ENCODE data around the gene HPRT1. TPM values are rescaled to one million over a fixed set of nuclear protein-coding genes. Genes with fewer than 3 reads are reported as not detected.
A peak's percentile ranks its signal among the peaks of the same experiment; 100 is the strongest.

Gene HPRT1
- total RNA-seq, 1 experiment from 2014 or later = 44.1 TPM

DNA sequence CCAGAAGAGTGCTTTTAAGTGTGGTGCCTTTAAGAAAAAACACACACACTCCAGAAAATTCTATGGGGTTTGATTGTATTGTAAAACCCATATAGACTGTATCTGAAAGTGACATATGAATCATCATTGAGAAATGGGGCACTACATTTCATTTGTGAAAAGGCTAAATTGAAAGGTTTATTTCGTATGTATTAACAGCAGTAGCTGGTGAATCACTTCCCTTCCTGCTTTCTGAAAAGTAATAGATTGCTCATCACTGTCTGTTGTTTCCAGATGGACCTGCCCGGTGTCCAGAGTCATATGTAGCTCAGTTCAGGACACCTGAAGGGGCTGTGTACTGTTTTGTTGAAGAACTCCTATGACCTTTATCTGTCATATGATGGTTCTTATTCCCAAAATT, 28.1 kb upstream of the HPRT1 start:
- Histone ChIP-seq H3K4me3 (ENCODE audit: low read length) (no peak overlapping the region), H3K27ac (ENCODE audit: low read length) (peak overlapping the region; percentile 41), H3F3A (ENCODE audit: low read length, unreplicated experiment) (no peaks in the 10 kb centered on the region), H3K79me2 (ENCODE audit: low read length) (no peaks in the 10 kb centered on the region), H3K9ac (ENCODE audit: low read length) (no peak overlapping the region), H2AFZ (ENCODE audit: low read length) (no peak overlapping the region), H3K4me1 (ENCODE audit: insufficient read depth, low read length) (peaks cover 19% of the 10 kb centered on the region), H3K36me3 (ENCODE audit: low read depth, low read length) (no peaks in the 10 kb centered on the region; the same call in 1 of the 2 replicates), H3K4me2 (ENCODE audit: low read length) (0 out of 2 replicates have a peak overlapping the region, but pooled peaks have one; percentile 14), H3K27me3 (ENCODE audit: low read length) (no peaks in the 10 kb centered on the region), H3K9me2 (replicated peaks; ENCODE audit: low read length) (no peaks in the 10 kb centered on the region), H4K20me1 (ENCODE audit: low read length) (no peaks in the 10 kb centered on the region), H3K9me3 (ENCODE audit: low read length) (no peaks in the 10 kb centered on the region)
- peak; percentile 99 for ATAC-seq
- intact Hi-C loops (cut with micrococcal nuclease) = no loop called here
- peak; percentile 84 for DNase-seq
- BruUV-seq (replicated peaks) = no TSS peak
- CTCF ChIA-PET = no interaction called here
- TF ChIP-seq EZH2phosphoT487 (IDR thresholded peaks at IDR 0.05; ENCODE audit: borderline replicate concordance, low read length) = no peak
- TF ChIP-seq EZH2 (IDR thresholded peaks at IDR 0.05; ENCODE audit: low read length, unreplicated experiment) = no peak
- TF ChIP-seq, protein P1, sequence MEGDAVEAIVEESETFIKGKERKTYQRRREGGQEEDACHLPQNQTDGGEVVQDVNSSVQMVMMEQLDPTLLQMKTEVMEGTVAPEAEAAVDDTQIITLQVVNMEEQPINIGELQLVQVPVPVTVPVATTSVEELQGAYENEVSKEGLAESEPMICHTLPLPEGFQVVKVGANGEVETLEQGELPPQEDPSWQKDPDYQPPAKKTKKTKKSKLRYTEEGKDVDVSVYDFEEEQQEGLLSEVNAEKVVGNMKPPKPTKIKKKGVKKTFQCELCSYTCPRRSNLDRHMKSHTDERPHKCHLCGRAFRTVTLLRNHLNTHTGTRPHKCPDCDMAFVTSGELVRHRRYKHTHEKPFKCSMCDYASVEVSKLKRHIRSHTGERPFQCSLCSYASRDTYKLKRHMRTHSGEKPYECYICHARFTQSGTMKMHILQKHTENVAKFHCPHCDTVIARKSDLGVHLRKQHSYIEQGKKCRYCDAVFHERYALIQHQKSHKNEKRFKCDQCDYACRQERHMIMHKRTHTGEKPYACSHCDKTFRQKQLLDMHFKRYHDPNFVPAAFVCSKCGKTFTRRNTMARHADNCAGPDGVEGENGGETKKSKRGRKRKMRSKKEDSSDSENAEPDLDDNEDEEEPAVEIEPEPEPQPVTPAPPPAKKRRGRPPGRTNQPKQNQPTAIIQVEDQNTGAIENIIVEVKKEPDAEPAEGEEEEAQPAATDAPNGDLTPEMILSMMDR (conservative IDR thresholded peaks at IDR 0.05; ENCODE audit: low read depth, low read length) = no peak
- POLR2A ChIA-PET (ENCODE audit: unreplicated experiment) = interaction anchor here (0.6 kb wide), 1 partner anchor 516 kb away, joined by 3 read pairs; no protein-coding TSS in a partner anchor

DNA sequence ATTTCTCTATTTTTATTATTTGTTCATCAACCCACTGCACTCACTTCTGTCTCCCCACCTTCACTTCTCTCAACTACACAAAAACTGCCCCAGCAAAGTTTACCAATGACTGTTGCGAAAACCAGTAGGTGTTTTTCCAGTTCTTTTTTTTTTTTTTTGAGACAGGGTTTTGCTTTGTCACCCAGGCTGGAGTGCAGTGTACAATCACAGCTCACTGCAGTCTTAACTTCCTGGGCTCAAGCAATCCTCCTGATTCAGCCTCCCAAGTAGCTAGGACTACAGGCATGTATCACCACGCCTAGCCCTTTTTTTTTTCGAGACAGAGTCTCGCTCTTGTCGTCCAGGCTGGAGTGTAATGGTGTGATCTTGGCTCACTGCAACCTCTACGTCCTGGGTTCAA, 24.1 kb upstream of the HPRT1 start:
- intact Hi-C loops (cut with micrococcal nuclease) = no loop called here
- H4K20me1 ChIP-seq (ENCODE audit: low read length) = no peaks in the 10 kb centered on the region
- no peak for ATAC-seq
- no peaks in the 10 kb centered on the region for H3K9me2 ChIP-seq (replicated peaks; ENCODE audit: low read length)
- CTCF ChIA-PET = no interaction called here
- H2AFZ ChIP-seq (ENCODE audit: low read length) = no peak overlapping the region
- no peaks in the 10 kb centered on the region for H3F3A ChIP-seq (ENCODE audit: low read length, unreplicated experiment)
- DNase-seq = peak; percentile 2
- no TSS peak for BruUV-seq (replicated peaks)
- H3K4me2 ChIP-seq (ENCODE audit: low read length) = no peak overlapping the region
- H3K9ac ChIP-seq (ENCODE audit: low read length) = no peak overlapping the region
- TF ChIP-seq, protein P1 (conservative IDR thresholded peaks at IDR 0.05; ENCODE audit: low read depth, low read length) = no peak
- TF ChIP-seq EZH2phosphoT487 (IDR thresholded peaks at IDR 0.05; ENCODE audit: borderline replicate concordance, low read length) (no peak), EZH2 (IDR thresholded peaks at IDR 0.05; ENCODE audit: low read length, unreplicated experiment) (no peak)
- H3K4me3 ChIP-seq (ENCODE audit: low read length) = no peak overlapping the region
- H3K79me2 ChIP-seq (ENCODE audit: low read length) = no peaks in the 10 kb centered on the region
- no peaks in the 10 kb centered on the region for H3K9me3 ChIP-seq (ENCODE audit: low read length)
- H3K27ac ChIP-seq (ENCODE audit: low read length) = no peak overlapping the region
- no peaks in the 10 kb centered on the region for H3K36me3 ChIP-seq (ENCODE audit: low read depth, low read length)
- peaks cover 19% of the 10 kb centered on the region for H3K4me1 ChIP-seq (ENCODE audit: insufficient read depth, low read length)
- H3K27me3 ChIP-seq (ENCODE audit: low read length) = no peaks in the 10 kb centered on the region
- POLR2A ChIA-PET (ENCODE audit: unreplicated experiment) = no interaction called here

DNA sequence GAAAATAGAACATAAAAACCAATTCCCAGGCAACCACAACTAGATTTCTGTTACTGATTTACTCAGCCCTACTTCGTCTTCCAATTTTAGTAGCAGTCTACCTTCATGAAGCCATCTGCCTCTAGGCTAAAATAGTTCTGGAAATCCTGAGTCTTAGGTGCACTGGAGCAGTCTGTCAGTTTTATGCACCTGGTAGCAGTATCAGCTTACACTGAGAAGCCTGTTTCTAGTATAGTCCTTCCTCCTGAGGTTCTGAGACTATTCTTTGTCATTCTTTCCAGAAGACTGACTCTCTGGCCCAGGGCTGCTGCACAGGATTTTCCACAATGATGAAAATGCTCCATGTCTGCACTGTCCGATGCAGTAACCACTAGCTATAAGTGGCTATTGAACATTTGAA, 16.9 kb upstream of the HPRT1 start:
- no peak overlapping the region for H3K9ac ChIP-seq (ENCODE audit: low read length)
- intact Hi-C loops (cut with micrococcal nuclease) = no loop called here
- H2AFZ ChIP-seq (ENCODE audit: low read length) = no peak overlapping the region
- peak; percentile 20; the same call in 1 of the 2 replicates for ATAC-seq
- POLR2A ChIA-PET (ENCODE audit: unreplicated experiment) = no interaction called here
- TF ChIP-seq EZH2 (IDR thresholded peaks at IDR 0.05; ENCODE audit: low read length, unreplicated experiment) = no peak
- no peak for TF ChIP-seq EZH2phosphoT487 (IDR thresholded peaks at IDR 0.05; ENCODE audit: borderline replicate concordance, low read length)
- TF ChIP-seq, protein P1 (conservative IDR thresholded peaks at IDR 0.05; ENCODE audit: low read depth, low read length) = no peak
- no peaks in the 10 kb centered on the region for H4K20me1 ChIP-seq (ENCODE audit: low read length)
- H3F3A ChIP-seq (ENCODE audit: low read length, unreplicated experiment) = no peaks in the 10 kb centered on the region
- no peaks in the 10 kb centered on the region for H3K9me3 ChIP-seq (ENCODE audit: low read length)
- H3K4me3 ChIP-seq (ENCODE audit: low read length) = no peak overlapping the region
- no peaks in the 10 kb centered on the region for H3K9me2 ChIP-seq (replicated peaks; ENCODE audit: low read length)
- H3K4me2 ChIP-seq (ENCODE audit: low read length) = no peak overlapping the region
- H3K79me2 ChIP-seq (ENCODE audit: low read length) = no peaks in the 10 kb centered on the region
- no peak for DNase-seq
- CTCF ChIA-PET = no interaction called here
- no peaks in the 10 kb centered on the region for H3K4me1 ChIP-seq (ENCODE audit: insufficient read depth, low read length)
- H3K36me3 ChIP-seq (ENCODE audit: low read depth, low read length) = no peaks in the 10 kb centered on the region
- no peaks in the 10 kb centered on the region for H3K27me3 ChIP-seq (ENCODE audit: low read length)
- BruUV-seq (replicated peaks) = no TSS peak
- H3K27ac ChIP-seq (ENCODE audit: low read length) = no peak overlapping the region

Data from PC-3 (cell line).